ENCODE data around the gene SYT1. TPM values are rescaled to one million over a fixed set of nuclear protein-coding genes. Genes with fewer than 3 reads are reported as not detected.
A peak's percentile ranks its signal among the peaks of the same experiment; 100 is the strongest.
"Not testable (repeated sequence)": the region's sequence is repeated elsewhere in the genome, so short reads cannot be mapped to it uniquely, and the experiment has no call there.

The SYT1 gene
- total RNA-seq, 2 donors from 2014 or later, result 1.0 to 22.7 TPM

DNA sequence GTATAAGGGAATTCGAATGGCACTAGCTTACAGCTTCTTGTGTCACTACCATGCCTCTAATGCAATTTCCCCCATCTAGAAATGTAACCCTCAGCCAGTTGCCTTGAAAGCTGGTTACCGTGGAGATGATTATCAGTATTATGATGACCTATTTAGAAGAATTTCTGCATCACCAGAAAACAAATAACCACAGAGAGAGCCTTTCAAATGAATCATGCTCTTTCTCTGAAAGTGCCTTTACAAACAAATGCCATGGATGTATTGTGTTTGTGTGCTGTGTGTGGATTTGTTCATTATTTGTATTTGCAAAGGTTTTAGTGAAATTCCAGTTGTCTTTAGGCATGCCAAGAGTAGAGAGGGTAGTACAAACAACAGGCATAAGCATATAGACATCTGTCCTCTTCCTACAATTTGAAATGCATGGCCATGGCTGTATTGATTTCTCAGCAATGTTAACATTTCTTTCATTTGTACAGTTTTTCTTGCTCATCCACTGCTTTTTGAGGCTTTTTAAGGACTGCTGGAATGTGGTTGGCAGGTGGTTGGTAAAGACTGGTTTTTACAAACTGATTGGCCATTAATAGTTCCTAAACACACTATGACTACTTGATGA, 559.6 kb downstream of the SYT1 start:
- Histone ChIP-seq H3K4me3 (no peak overlapping the region), H3K4me1 (peaks cover 7% of the 10 kb centered on the region), H3K9me3 (no peaks in the 10 kb centered on the region), H3K36me3 (replicated peaks in 1 of 2; ENCODE audit: insufficient read depth in 1 of 2, low read depth in 2 of 2) (no peaks in the 10 kb centered on the region), H3K27ac (peak overlapping the region in 2 of 4 donors; percentile 42 to 53), H3K27me3 (no peaks in the 10 kb centered on the region)
- TF ChIP-seq, protein P1, sequence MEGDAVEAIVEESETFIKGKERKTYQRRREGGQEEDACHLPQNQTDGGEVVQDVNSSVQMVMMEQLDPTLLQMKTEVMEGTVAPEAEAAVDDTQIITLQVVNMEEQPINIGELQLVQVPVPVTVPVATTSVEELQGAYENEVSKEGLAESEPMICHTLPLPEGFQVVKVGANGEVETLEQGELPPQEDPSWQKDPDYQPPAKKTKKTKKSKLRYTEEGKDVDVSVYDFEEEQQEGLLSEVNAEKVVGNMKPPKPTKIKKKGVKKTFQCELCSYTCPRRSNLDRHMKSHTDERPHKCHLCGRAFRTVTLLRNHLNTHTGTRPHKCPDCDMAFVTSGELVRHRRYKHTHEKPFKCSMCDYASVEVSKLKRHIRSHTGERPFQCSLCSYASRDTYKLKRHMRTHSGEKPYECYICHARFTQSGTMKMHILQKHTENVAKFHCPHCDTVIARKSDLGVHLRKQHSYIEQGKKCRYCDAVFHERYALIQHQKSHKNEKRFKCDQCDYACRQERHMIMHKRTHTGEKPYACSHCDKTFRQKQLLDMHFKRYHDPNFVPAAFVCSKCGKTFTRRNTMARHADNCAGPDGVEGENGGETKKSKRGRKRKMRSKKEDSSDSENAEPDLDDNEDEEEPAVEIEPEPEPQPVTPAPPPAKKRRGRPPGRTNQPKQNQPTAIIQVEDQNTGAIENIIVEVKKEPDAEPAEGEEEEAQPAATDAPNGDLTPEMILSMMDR (IDR thresholded peaks at IDR 0.05), result no peak
- TF ChIP-seq POLR2A (IDR thresholded peaks at IDR 0.05), result no peak
- intact Hi-C loops (cut with DNase I), result no loop called here
- WGBS, 2 donors, result 48 to 51% methylated on average over 2 of the region's 2 CpGs
- peak; percentile 74 for ATAC-seq
- DNase-seq, result no peak

DNA sequence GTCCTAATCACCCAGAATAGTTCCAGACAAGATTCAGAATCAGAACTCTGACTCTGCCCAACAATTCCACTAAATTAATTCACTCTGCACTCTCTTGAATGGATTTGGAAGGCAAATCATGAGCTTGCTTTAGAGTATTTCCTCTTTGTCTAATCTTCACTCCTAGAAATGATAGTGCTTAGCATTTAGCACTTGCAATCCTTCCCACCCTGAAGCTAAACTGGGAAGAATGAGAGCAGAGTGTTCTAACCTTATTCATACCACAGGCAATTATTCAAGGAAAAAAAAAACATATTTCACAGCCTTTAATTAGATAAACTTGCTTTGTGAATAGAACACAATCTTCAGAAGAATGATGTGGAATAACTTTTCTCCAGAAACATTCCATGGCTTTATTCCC, 561.5 kb downstream of the SYT1 start:
- intact Hi-C loops (cut with DNase I), result no loop called here
- TF ChIP-seq POLR2A (IDR thresholded peaks at IDR 0.05), result no peak
- TF ChIP-seq, protein P1 (IDR thresholded peaks at IDR 0.05), result no peak
- no peak for ATAC-seq

DNA sequence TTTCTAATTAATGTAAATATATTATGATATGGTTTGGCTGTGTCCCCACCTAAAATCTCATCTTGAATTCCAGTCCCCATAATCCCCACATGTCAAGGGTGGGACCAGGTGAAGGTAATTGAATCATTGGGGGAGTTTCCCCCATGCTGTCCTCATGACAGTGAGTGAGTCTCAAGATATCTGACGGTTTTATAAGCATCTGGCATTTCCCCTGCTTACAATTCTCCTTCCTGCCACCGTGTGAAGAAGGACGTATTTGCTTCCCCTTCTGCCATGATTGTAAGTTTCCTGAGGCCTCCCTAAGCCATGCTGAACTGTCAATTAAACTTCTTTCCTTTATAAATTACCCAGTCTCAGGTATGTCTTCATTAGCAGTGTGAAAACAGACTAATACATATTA, 562.2 kb downstream of the SYT1 start:
- H3K27ac ChIP-seq; DNase-seq; intact Hi-C loops (cut with DNase I); H3K27me3 ChIP-seq; ATAC-seq; H3K36me3 ChIP-seq (replicated peaks in 1 of 2; ENCODE audit: insufficient read depth in 1 of 2, low read depth in 2 of 2); H3K4me1 ChIP-seq; H3K4me3 ChIP-seq; H3K9me3 ChIP-seq: not testable (repeated sequence)
- WGBS, 2 donors, result 54 to 58% methylated on average over 3 of the region's 3 CpGs

More for the DNA sequence above, 561.5 kb downstream of the SYT1 start:
- H3K27ac ChIP-seq, result no peak overlapping the region
- no peak overlapping the region for H3K4me3 ChIP-seq
- no peak for DNase-seq
- no peaks in the 10 kb centered on the region for H3K36me3 ChIP-seq (replicated peaks in 1 of 2; ENCODE audit: insufficient read depth in 1 of 2, low read depth in 2 of 2)
- H3K27me3 ChIP-seq, result no peaks in the 10 kb centered on the region
- H3K9me3 ChIP-seq, result no peaks in the 10 kb centered on the region
- H3K4me1 ChIP-seq, result no peaks in the 10 kb centered on the region

DNA sequence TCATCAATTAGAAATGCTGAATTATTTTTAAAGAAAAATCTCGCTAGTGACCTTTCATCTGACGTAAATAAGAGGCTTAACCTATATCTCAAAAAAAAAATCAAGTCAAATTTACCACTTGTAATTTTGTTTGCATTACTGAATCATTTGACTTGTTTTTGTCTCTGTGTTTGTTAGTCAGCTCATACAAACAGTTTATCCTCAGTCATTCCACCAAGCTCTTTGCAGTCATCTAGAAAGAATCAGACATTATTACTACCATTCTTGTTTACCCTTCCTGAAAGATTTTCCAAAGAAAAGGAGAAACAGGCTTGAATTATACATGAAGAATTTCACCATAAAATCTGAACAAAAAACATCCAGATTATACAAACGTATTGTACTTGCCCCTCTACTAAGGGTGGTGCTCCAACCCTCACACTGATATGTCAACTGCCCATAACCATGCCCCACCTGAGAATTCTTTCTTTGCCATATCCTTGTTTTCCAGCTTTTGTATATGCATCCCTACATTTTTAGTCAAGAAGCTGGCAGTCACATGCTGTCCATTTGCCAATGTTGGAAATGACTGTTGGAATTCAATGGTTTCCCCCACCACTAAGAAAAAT, 569.0 kb downstream of the SYT1 start:
- Histone ChIP-seq H3K9me3 (no peaks in the 10 kb centered on the region), H3K27me3 (no peaks in the 10 kb centered on the region), H3K36me3 (replicated peaks in 1 of 2; ENCODE audit: insufficient read depth in 1 of 2, low read depth in 2 of 2) (no peaks in the 10 kb centered on the region), H3K4me1 (no peaks in the 10 kb centered on the region), H3K4me3 (no peak overlapping the region), H3K27ac (no peak overlapping the region)
- no peak for DNase-seq
- ATAC-seq, result no peak
- 86 to 87% methylated on average over 3 of the region's 3 CpGs for WGBS, 2 donors
- intact Hi-C loops (cut with DNase I), result no loop called here
- no peak for TF ChIP-seq POLR2A (IDR thresholded peaks at IDR 0.05)
- TF ChIP-seq, protein P1 (IDR thresholded peaks at IDR 0.05), result no peak

DNA sequence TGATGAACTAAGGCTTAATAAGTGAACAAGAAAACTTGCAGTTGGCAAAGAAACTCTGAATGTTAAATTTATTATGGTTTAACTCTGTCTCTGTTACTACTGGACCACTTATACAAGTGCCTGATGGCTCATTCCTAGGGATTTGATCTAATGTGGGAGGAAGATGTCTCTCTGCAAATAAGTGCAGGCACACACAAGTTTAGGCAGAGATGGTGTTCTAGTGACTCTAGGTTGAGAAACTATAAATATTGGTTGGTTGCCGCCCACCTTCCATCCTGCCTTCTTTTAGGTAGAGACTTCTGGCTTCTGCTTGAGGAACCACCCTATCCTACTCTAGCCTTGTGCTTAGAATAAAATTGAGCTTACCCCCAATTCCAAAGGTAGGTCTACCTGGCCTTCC, 570.0 kb downstream of the SYT1 start:
- Histone ChIP-seq H3K36me3 (replicated peaks in 1 of 2; ENCODE audit: insufficient read depth in 1 of 2, low read depth in 2 of 2) (no peaks in the 10 kb centered on the region), H3K27me3 (no peaks in the 10 kb centered on the region), H3K4me1 (no peaks in the 10 kb centered on the region), H3K9me3 (no peaks in the 10 kb centered on the region), H3K27ac (no peak overlapping the region), H3K4me3 (no peak overlapping the region)
- intact Hi-C loops (cut with DNase I), result no loop called here
- DNase-seq (no peak), ATAC-seq (no peak)
- 85 to 92% methylated on average over 1 of the region's 1 CpG for WGBS, 2 donors
- TF ChIP-seq, protein P1 (IDR thresholded peaks at IDR 0.05), result no peak
- TF ChIP-seq POLR2A (IDR thresholded peaks at IDR 0.05), result no peak
